Activated T-cell treated with anti-CD3 and anti-CD28 coated beads, Interleukin-2, amount 50 U/mL, for 72 hours (primary cell): ENCODE measurements around the gene AMMECR1L. TPM values are rescaled to one million over a fixed set of nuclear protein-coding genes. Genes with fewer than 3 reads are reported as not detected.
"Not testable (repeated sequence)": the region's sequence is repeated elsewhere in the genome, so short reads cannot be mapped to it uniquely, and the experiment has no call there.

Source experiments
- ATAC-seq, 2 donors: fragments of 150-1000 bp; cut with Tn5 transposase; replicated peaks in 1 of 2; 2 replicates each; pipeline ENCODE4 v1.10.0; 2021; ENCODE audit warnings: moderate library complexity in 2 of 2, mild to moderate bottlenecking in 1 of 2
- DNase-seq, 2 donors: peaks; one replicate each; pipeline ENCODE4 v3.0.0; 2021 to 2022; ENCODE audit warnings: mixed read lengths in 1 of 2
- H3K27ac Mint-ChIP-seq: one replicate; pipeline ENCODE4 v1.8.0; 2022; ENCODE audit warnings: mild to moderate bottlenecking, moderate library complexity, mixed read lengths
- H3K27me3 Mint-ChIP-seq: one replicate; pipeline ENCODE4 v1.8.0; 2022; ENCODE audit warnings: low read depth, mixed read lengths
- H3K36me3 Mint-ChIP-seq, 2 donors: one replicate each; pipeline ENCODE4 v1.8.0; 2022; ENCODE audit warnings: mixed read lengths in 2 of 2, mild to moderate bottlenecking in 1 of 2; ENCODE audit not compliant: insufficient read depth in 2 of 2
- H3K4me1 Mint-ChIP-seq: one replicate; pipeline ENCODE4 v1.8.0; 2022; ENCODE audit warnings: low read depth, mixed read lengths
- H3K4me3 Mint-ChIP-seq, 2 donors: one replicate each; pipeline ENCODE4 v1.8.0; 2022; ENCODE audit warnings: mild to moderate bottlenecking in 2 of 2, mixed read lengths in 2 of 2, moderate library complexity in 2 of 2
- H3K9me3 Mint-ChIP-seq, 2 donors: one replicate each; pipeline ENCODE4 v1.8.0; 2022; ENCODE audit warnings: mixed read lengths in 2 of 2
- total RNA-seq, 2 donors: library from RNA; stranded (reverse); gene quantifications; one replicate each; pipeline ENCODE4 v1.2.3, GENCODE V29; 2022

The AMMECR1L gene
- total RNA-seq, 2 donors from 2014 or later = 24.8 to 25.3 TPM

DNA sequence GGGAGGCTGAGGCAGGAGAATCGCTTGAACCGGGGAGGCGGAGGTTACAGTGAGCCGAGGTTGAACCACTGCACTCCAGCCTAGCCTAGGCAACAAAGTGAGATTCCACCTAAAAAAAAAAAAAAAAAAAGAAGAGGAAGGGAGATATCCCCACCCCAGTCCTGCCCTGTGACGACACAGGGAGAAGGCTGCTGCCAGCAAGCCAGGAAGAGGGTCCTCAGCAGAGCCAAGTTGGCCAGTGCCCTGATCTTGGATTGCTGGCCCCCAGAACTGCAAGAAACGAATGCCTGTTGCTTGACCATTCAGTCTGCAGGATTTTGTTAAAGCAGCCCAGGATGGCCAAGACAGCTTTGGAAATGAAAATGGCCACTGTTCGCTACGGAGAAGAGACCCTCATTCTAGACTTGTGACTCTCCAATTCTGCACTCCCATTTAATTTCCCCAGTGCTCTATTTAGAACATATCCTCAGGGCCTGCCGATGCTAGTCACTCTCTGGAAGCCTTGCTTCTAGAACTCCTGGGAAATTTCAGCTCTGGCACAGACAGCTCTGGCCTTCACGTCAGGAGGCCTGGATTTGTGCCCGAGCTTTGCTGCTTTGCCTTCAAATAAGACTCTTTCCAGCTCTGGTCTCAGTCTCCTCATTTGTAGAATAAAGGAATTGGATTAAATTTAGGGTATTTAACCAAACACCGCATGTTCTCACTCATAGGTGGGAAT lies 15.7 kb upstream of the AMMECR1L start:
- Mint-ChIP-seq H3K27ac (no peak overlapping the region), H3K27me3 (no peaks in the 10 kb centered on the region), H3K4me3 (no peak overlapping the region), H3K4me1 (peaks cover 5% of the 10 kb centered on the region), H3K36me3 (no peaks in the 10 kb centered on the region), H3K9me3 (no peaks in the 10 kb centered on the region)
- no peak for ATAC-seq
- DNase-seq = no peak

DNA sequence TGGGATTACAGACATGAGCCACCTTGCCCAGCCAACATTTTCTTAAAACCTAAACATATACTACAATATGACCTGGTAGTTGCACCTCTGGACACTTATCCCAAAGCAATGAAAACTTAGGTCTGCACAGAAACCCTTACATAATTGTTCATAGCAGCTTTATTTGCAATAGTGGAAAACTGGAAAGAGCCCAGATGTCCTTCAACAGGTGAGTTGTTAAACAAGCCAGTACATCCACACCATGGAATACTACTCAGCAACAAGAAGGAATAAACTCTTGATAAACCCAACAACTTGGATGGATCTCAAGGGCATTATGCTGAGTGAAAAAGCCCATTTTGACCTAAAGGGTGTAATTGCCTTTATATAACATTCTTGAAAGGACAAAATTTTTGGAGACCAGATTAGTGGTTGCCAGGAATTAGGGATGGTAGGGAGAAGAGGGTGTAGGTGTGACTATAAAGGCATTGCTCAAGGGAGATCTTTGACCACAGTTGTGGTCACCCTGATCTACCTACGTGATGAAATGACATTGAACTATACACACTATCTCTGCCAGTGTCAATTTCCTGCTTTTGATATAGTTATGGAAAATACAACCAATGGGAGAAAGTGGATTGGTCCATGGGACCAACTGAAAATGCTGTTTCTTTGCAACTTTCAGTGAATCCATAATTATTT lies 11.9 kb upstream of the AMMECR1L start:
- Mint-ChIP-seq H3K27ac (no peak overlapping the region), H3K9me3 (no peaks in the 10 kb centered on the region), H3K36me3 (no peaks in the 10 kb centered on the region), H3K4me3 (no peak overlapping the region), H3K4me1 (no peaks in the 10 kb centered on the region), H3K27me3 (no peaks in the 10 kb centered on the region)
- ATAC-seq = no peak
- no peak for DNase-seq

DNA sequence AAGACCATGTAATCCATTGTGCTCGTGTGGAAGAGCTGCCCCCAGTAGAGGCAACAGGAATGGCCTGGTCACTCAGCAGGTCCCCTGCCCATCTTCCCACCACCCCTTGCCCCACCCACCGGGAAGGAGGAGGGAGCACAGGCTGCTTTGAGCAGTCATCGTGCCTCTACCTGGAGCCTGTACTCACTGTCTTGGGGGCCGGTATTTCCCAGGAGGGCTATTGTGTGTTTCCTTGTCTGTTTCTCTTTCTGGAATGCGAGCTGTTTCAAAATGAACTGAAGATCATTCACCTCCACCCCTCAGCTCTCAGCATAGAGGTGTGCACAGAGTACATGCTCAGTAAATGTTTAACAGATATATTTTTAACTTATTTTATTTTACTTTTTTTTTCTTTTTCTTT lies 7.7 kb upstream of the AMMECR1L start:
- no peaks in the 10 kb centered on the region for H3K27me3 Mint-ChIP-seq
- DNase-seq (no peak), ATAC-seq (no peak)
- no peak overlapping the region for H3K27ac Mint-ChIP-seq
- H3K4me1 Mint-ChIP-seq = peaks cover 15% of the 10 kb centered on the region
- no peak overlapping the region for H3K4me3 Mint-ChIP-seq
- H3K36me3 Mint-ChIP-seq = no peaks in the 10 kb centered on the region
- H3K9me3 Mint-ChIP-seq = no peaks in the 10 kb centered on the region

DNA sequence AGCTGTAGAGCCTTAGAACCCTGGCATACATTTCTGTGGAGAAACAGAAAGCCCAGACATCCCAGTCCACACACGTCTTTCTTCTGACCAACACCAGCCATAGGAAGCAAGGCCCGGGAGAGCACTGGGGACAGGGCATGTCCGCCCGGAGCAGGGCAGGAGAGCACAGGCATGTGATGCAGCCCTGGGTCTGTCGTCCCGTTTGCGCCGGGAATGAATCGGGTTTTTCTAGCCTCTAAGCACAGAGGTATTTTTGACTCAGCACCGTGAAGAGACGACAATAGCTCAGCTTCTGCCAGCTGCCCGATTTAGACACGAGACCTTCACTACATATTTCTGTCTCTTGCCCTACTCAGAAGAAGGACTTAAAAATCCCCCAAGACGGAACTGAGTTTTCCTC lies 7.3 kb upstream of the AMMECR1L start:
- Mint-ChIP-seq H3K4me3 (no peak overlapping the region), H3K9me3 (no peaks in the 10 kb centered on the region), H3K27me3 (no peaks in the 10 kb centered on the region), H3K4me1 (peaks cover 15% of the 10 kb centered on the region), H3K27ac (no peak overlapping the region), H3K36me3 (no peaks in the 10 kb centered on the region)
- DNase-seq (no peak), ATAC-seq (no peak)

DNA sequence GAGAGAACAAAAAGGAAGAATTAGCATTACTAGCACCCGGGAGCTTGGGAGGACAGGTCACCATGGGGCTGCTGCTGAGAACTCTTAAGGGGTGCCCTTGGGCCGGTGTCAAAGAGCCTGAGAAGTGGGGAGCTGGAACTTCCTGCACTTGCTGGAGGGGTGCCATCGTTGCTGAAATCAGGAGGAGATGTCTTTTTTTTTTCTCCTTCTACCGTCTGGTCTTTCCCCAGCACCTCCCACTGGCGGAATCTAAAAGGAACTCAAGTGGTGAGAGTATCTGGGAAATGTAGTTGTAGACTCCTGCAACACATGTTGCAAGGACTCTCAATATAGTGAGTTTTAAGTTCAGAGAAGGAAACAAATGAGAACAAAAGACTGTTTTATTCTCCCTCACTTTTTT lies 6.1 kb upstream of the AMMECR1L start:
- H3K27me3 Mint-ChIP-seq = no peaks in the 10 kb centered on the region
- no peaks in the 10 kb centered on the region for H3K36me3 Mint-ChIP-seq
- DNase-seq (no peak), ATAC-seq (no peak)
- H3K4me3 Mint-ChIP-seq = no peak overlapping the region
- H3K4me1 Mint-ChIP-seq = peaks cover 26% of the 10 kb centered on the region
- H3K9me3 Mint-ChIP-seq = no peaks in the 10 kb centered on the region
- H3K27ac Mint-ChIP-seq = no peak overlapping the region

DNA sequence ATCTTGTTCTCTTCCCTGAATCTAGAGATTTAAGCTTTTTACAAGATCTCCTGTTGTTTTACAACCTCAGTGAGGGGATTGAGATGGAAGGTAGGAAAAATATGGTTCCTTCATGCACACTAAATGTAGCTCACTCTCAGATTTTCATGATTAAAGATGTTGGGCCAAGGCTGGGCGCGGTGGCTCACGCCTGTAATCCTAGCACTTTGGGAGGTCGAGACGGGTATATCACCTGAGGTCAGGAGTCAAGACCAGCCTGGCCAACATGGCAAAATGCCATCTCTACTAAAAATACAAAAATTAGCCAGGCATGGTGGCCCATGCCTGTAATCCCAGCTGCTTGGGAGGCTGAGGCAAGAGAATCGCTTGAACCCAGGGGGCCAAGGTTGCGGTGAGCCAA lies 5.0 kb upstream of the AMMECR1L start:
- ATAC-seq, H3K9me3 Mint-ChIP-seq, H3K4me3 Mint-ChIP-seq, DNase-seq, H3K27me3 Mint-ChIP-seq, H3K27ac Mint-ChIP-seq, H3K36me3 Mint-ChIP-seq: not testable (repeated sequence)
- H3K4me1 Mint-ChIP-seq = peaks cover 26% of the 10 kb centered on the region

DNA sequence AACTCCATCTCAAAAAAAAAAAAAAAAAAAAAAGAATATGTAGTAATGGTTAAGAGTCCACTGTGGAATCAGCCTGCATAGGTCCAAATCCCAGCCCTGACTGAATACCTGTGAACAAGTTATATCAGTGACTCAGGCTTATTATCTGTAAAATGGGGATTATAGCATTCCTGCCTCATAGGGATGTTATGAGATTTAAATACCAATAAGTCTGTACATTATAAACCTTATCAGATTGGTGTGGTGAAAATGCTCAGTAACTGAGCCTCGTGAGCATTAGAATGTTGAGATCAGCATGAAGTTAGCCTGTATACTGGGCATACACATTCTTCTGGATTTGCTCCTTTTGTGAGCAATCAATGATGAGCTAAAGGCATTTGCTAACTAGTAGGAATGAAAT lies 3.0 kb upstream of the AMMECR1L start:
- no peaks in the 10 kb centered on the region for H3K27me3 Mint-ChIP-seq
- H3K36me3 Mint-ChIP-seq = peaks cover 4 to 7% of the 10 kb centered on the region in 2 donors
- H3K27ac Mint-ChIP-seq = no peak overlapping the region
- H3K4me3 Mint-ChIP-seq = no peak overlapping the region
- H3K9me3 Mint-ChIP-seq = no peaks in the 10 kb centered on the region
- H3K4me1 Mint-ChIP-seq = peaks cover 40% of the 10 kb centered on the region
- ATAC-seq (no peak), DNase-seq (no peak)

DNA sequence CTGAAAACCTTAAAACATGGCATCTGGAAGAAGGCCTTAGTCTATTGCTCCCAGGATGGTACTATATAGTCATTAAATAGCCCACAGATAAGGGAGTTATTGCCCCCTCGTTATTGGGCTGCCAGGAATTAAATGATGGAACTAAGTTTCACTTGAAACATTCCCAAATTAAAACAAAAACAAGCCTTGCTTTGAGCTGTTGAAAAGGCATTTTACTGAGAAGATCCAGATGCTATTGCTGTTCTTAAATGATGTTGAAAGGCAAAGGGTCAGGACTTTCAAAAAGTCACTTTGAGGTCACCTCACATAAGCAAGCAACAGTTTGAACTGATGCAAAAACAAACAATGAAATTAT lies 2.0 kb upstream of the AMMECR1L start:
- Mint-ChIP-seq H3K9me3 (no peaks in the 10 kb centered on the region), H3K4me3 (peak overlapping the region in 1 of 2 donors; percentile 92), H3K27ac (peak overlapping the region; percentile 22), H3K36me3 (peaks cover 4 to 12% of the 10 kb centered on the region in 2 donors), H3K4me1 (peaks cover 48% of the 10 kb centered on the region), H3K27me3 (no peaks in the 10 kb centered on the region)
- no peak for DNase-seq
- no peak for ATAC-seq

DNA sequence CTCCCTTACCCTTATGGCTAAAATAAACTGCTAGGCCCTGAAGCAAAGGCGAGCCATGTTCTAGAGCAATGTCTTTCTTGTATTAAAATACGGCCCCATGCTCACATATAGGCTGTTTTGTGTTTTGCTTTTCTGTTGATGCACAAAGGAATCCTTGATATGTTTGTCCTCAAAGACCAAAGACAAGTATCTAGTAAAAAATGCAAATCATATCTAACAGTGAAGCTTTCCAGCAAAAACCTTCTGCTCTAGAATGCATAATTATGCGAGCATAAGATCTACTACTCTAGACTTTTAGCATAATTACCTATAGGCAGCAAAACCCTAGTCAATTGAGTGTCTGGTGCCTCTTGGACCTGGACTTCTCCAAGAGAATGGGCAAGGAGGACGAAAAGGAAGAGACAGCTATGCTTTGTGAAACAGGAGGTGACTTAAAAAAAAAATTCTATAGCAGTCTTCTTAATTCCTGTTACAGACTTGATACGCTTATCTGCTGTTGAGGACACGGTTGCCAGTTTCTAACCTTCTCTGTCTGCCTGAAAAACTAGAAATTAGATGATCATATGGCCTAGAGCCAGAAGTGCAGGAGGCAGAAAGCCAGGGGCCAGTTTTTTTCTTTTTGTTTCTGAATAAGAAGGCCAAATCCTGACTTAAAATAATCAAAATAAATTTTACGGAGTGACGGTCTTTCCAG lies 1.5 kb upstream of the AMMECR1L start:
- Mint-ChIP-seq H3K9me3 (no peaks in the 10 kb centered on the region), H3K27me3 (no peaks in the 10 kb centered on the region), H3K4me1 (peaks cover 52% of the 10 kb centered on the region), H3K27ac (peak overlapping the region; percentile 81), H3K36me3 (peaks cover 4 to 12% of the 10 kb centered on the region in 2 donors), H3K4me3 (peak overlapping the region; percentile 86 to 92)
- DNase-seq = no peak
- ATAC-seq = no peak

DNA sequence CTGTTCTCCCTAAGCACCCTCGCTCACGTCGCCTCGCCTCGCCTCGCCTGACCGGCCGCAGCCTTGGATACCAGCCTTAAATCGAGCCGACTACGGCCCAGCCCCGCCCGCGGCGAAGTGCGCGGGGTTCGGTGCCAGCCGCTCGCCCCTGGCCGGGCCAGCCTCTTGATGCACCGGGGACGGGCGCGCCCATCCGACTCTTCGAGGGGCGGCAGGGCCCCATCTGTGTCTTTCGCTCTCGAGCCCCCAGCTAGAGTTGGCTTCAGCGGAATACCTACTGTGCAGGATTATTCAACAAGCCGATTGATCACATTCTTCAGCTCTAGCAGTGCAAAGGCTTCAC lies 808 bp upstream of the AMMECR1L start:
- H3K27ac Mint-ChIP-seq = peak overlapping the region; percentile 72
- peak; percentile 36 to 42 for ATAC-seq
- not testable (repeated sequence) for H3K9me3 Mint-ChIP-seq, DNase-seq, H3K27me3 Mint-ChIP-seq
- H3K4me1 Mint-ChIP-seq = peaks cover 52% of the 10 kb centered on the region
- H3K4me3 Mint-ChIP-seq = peak overlapping the region; percentile 86 to 92
- H3K36me3 Mint-ChIP-seq = peaks cover 4 to 12% of the 10 kb centered on the region in 2 donors

DNA sequence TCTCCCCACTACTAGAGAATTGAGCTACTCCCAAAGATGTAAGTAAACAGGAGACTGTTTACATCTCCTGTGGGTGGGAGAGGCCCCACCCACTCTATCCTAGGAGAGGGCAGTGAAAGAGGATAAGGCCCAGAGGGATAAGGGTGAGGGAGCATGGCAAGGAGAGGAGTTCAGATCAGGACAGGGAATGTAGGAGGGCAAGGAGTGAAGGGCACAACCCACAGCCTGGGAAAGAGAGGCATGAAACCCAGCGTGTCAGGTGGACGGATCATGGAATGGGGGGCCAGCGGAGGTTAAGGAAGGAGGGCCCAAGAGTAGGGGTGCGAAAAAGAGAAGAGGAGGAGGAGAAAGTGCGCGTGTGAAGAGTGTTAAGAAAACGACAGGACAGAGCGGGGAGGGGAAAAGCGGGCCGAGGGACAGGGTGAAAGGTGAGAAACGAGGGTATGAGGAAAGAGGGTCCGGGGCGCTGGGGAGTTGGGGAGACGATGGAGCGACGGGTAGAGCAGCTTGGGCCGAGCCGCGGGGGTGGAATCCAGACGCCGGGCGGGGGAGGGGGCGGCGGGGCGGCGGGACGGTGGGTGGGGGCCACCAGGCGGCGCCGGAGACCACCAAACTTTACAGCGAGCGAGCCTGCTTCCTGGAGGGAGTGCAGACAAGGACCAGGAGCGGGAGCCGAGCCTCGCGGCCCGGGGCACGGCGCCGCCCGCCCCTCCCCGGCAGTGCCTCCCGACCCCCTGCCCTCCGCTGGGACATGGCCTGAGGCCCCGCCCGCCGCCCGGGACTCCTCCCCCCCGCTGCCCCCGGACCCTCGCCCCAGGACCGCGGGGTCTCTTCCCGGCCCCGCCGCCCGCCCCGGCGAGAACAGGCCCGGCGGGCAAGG lies 655 bp downstream of the AMMECR1L start:
- H3K27ac Mint-ChIP-seq = peak overlapping the region; percentile 88
- DNase-seq (peak; percentile 34 to 49), ATAC-seq (peak; percentile 8 to 11)
- not testable (repeated sequence) for H3K27me3 Mint-ChIP-seq, H3K9me3 Mint-ChIP-seq
- peak overlapping the region; percentile 92 to 96 for H3K4me3 Mint-ChIP-seq
- peaks cover 4 to 12% of the 10 kb centered on the region in 2 donors for H3K36me3 Mint-ChIP-seq
- H3K4me1 Mint-ChIP-seq = peaks cover 58% of the 10 kb centered on the region

DNA sequence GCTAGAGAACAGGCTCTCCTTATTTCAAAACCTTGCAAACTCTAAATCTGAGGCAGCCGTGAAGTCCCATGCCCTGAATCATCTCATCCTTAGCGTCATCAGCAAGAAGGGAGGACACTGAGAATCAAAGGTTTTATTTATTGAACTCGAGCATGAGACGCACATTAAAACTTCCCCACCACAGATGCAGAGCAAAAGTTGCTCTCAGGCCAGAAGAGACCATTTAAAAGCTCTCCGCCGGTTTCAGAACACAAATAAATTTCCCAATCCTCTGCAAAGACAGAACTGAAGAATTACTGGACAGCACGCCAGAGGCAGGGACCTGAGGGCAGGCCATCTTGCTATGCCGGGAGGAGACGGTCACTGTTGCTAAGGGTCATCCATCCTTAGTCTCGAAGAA lies 1.3 kb downstream of the AMMECR1L start:
- Mint-ChIP-seq H3K4me3 (peak overlapping the region; percentile 91 to 96), H3K36me3 (peaks cover 4 to 12% of the 10 kb centered on the region in 2 donors), H3K9me3 (no peaks in the 10 kb centered on the region), H3K27me3 (no peaks in the 10 kb centered on the region), H3K27ac (peak overlapping the region; percentile 88), H3K4me1 (peaks cover 58% of the 10 kb centered on the region)
- DNase-seq = no peak
- ATAC-seq = no peak

DNA sequence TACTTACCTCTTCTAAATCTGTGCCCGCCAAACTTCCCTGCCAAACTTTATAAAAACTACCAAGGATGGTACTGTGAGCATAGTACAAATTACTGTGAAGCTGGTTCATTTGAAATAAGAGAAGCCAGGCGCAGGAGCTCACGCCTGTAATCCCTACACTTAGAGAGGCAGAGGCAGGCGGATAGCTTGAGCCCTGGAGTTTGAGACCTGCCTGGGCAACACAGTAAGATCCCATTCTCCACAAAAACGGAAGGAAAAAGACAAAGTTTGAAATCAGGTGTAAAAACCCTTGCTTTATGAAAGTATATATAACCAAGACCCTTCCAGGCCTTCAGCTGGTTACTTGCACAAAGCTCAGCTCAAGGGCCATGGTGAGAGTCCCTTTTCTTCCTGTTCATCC lies 5.9 kb downstream of the AMMECR1L start:
- Mint-ChIP-seq H3K4me1 (peaks cover 67% of the 10 kb centered on the region), H3K27me3 (no peaks in the 10 kb centered on the region), H3K27ac (no peak overlapping the region), H3K9me3 (no peaks in the 10 kb centered on the region), H3K36me3 (peaks cover 2 to 11% of the 10 kb centered on the region in 2 donors), H3K4me3 (no peak overlapping the region)
- ATAC-seq (no peak), DNase-seq (no peak)
